Measurements from ENCODE around the gene TMEM116.

- TF ChIP-seq POLR2A (IDR thresholded peaks at IDR 0.05; ENCODE audit: low read depth, low read length) = no peak
- TF ChIP-seq TAF1 (IDR thresholded peaks at IDR 0.05; ENCODE audit: low read depth, low read length) = no peak
Measured at GRCh38 chr12:111971800-111972199, 41.2 kb downstream of the TMEM116 start.
